Left lobe of liver (tissue), 2 donors: ENCODE measurements around the gene THSD4. TPM values are rescaled to one million over a fixed set of nuclear protein-coding genes. Genes with fewer than 3 reads are reported as not detected.
A peak's percentile ranks its signal among the peaks of the same experiment; 100 is the strongest.

Source experiments
- ATAC-seq: fragments of 200-7000 bp; cut with Tn5 transposase; one replicate; pipeline ENCODE4 v1.9.1; 2020; ENCODE audit warnings: mild to moderate bottlenecking, moderate library complexity
- DNase-seq: peaks from one replicate; pipeline ENCODE4 v3.0.0-alpha.2; 2020; ENCODE audit warnings: low spot score
- total RNA-seq: library from RNA; stranded (reverse); gene quantifications from one replicate; pipeline ENCODE4 v1.2.1, GENCODE V29; 2021
- donor health status: DM: no; HTN: no; CAD: no; lungs with moderate emphysema.
- donor health status: DM: no; HTN: yes; CAD: no.

Gene THSD4
- total RNA-seq, 1 donor from 2014 or later: 19.5 TPM

GRCh38 chr15:71468715-71469114, 353.4 kb downstream of the THSD4 start:
- DNase-seq: no peak

GRCh38 chr15:71469413-71469812, 354.1 kb downstream of the THSD4 start:
- no peak for ATAC-seq
- no peak for DNase-seq

More at GRCh38 chr15:71468715-71469114, 353.4 kb downstream of the THSD4 start:
- ATAC-seq: no peak

GRCh38 chr15:71471347-71471746, 356.1 kb downstream of the THSD4 start:
- ATAC-seq (no peak), DNase-seq (no peak)

DNA sequence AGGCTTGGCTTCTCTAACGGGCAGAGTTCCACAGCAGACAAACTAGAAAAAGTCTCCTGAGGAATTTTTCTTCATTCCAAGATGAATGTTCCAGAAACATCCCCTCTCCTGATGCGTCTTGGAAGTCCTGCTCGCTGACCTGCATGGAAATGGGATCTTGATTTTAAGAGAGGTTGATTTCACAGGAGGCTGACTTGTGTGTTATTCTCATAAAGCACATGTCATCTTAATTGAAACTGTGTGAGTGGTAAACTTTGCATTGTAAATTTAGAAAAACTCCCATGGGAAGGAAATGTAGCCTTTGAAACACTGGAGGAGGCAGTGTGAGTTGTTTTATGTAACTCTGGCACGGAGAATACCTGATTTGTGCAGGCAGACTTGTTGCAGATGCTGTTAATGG, 357.3 kb downstream of the THSD4 start:
- no peak for ATAC-seq

DNA sequence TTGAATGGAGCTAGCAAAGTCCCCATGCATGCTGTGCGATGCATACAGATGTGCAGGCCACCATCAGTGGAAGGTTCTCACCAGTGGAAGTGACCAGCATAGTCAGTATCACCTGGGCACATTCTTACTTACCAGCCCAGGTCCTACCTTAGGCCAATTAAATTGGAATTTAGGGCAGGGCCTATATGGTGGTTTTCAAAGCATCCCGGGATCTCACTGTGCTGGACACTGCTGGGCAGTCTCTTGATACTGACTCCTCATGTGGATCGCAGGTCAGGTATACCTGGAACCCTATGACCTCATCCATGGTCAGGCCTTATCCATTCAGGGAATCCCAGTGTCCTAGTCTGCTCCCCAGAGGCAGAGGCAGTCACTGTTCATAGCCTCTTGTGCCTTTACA, 358.5 kb downstream of the THSD4 start:
- no peak for ATAC-seq
- no peak for DNase-seq

More for the DNA sequence above, 357.3 kb downstream of the THSD4 start:
- no peak for DNase-seq

GRCh38 chr15:71476823-71477222, 361.6 kb downstream of the THSD4 start:
- ATAC-seq (no peak), DNase-seq (no peak)

GRCh38 chr15:71480556-71480955, 365.3 kb downstream of the THSD4 start:
- no peak for DNase-seq
- no peak for ATAC-seq

- ATAC-seq (no peak), DNase-seq (no peak)
These were observed 368.8 kb downstream of the THSD4 start for GRCh38 chr15:71484080-71484479.

GRCh38 chr15:71485094-71485693, 369.9 kb downstream of the THSD4 start:
- DNase-seq: no peak
- no peak for ATAC-seq

- no peak for ATAC-seq
These were observed 374.3 kb downstream of the THSD4 start for GRCh38 chr15:71489570-71489969.

DNA sequence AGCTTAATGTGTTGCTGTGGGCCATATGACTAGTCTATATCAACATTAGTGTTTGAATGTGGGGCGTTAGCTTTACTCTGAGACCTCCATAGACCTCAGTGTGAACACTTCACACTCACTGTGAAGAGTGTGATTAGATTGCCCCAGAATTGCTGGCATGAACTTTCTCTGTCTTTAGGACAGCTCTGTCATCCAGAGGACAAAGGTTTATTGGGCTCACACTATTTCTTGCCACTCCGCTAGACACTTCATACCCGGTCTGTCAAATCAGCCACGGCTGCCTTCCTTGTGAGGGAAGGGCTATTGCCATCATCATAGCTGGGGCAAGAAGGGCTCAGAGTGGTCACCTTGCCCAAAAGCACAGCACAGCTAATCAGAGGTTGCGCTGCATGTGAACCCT, 378.3 kb downstream of the THSD4 start:
- ATAC-seq (peak; percentile 16), DNase-seq (no peak)

More at GRCh38 chr15:71489570-71489969, 374.3 kb downstream of the THSD4 start:
- DNase-seq: no peak

DNA sequence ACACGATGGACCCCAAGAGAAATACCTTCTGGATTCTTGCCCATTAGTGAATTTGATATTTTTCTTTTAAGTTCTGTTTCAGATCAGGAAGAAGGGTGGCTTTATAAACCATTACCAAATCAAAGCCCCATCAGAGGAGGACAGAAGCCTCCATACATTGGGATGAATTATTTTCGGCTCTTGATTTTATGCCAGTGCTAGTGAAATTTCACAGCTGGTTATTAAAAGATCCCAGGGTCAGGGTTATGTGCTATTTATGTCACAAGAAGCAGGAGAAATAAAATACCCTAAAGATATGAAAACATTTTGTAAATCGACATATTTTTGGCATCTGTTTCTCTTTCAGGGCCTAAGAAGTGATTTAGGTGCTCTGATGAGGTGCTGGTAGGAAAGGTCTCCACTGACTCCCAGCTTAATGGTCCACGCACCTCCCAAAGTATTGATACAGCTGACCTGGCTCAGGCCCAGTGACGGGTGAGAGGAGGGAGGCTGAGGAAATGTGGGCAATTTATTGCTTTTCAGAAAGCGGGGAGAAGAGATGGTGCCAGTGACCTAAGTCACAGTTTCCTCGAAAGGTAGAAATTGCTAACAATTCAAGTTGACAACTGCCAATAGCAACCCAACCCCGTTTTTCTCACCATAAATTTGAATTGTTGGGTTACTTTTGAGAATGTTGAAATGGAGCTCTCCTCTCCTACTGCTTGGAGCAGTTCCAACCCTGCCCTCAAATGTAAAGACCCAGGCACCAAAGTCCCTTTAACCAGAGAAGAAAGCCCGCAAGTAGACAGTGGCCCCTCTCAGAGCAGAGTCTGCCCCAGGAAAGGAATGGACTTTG, 379.5 kb downstream of the THSD4 start:
- ATAC-seq (no peak), DNase-seq (no peak)

GRCh38 chr15:71495398-71495780, 380.1 kb downstream of the THSD4 start:
- ATAC-seq (no peak), DNase-seq (no peak)

- ATAC-seq (no peak), DNase-seq (no peak)
These were observed 381.2 kb downstream of the THSD4 start for GRCh38 chr15:71496336-71496955.

DNA sequence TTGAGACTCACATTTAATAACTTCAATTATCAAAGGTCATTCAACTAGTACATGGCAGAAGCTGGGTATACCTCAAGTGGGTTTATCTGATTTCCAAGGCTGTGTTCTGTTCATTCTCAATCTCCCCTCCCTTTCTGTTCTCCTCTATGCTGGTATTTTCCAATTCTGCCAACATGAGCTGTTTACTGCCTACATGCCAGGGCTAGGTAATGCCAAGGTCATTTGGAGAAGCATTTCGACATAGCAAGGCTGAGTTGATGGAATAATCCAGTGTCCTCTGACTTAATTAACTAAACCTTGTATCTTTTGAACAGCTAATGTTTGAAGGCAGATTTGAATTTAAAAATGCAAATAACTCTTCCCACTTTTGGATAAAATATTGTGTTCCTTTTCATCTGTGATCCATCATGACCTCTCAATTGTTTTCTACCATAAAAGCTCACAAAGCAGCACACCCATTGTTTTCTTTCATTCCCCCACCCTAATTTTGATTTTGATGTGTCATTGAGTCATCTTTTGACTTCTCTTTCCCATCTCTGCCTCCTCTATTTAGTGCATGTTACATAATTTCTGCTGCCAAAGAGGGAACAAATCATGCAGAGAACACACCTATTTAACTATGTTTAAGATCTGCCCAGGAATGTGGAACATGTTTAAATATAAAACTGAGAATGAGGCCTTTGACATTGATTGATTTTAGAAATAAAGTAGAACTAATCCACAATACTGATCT, 386.2 kb downstream of the THSD4 start:
- DNase-seq: peak; percentile 69
- ATAC-seq: peak; percentile 95

DNA sequence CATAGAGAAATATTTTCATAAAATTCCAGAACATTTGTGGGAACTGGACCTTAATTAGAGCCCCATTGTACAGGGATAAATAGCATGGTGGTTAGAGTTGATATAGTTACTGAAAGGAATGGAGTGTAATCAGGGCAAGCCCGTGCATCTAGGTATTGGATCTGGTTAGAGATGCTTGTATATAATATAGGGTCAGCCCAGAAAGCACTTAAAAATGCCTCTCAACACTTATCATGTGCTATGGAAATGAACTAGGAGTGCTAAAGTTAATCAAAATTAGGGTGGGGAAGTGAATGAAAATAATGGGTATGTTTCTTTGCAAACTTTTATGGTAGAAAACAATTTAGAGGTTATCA, 386.8 kb downstream of the THSD4 start:
- DNase-seq (no peak), ATAC-seq (no peak)

GRCh38 chr15:71505962-71506361, 390.7 kb downstream of the THSD4 start:
- DNase-seq: no peak
- ATAC-seq: no peak

DNA sequence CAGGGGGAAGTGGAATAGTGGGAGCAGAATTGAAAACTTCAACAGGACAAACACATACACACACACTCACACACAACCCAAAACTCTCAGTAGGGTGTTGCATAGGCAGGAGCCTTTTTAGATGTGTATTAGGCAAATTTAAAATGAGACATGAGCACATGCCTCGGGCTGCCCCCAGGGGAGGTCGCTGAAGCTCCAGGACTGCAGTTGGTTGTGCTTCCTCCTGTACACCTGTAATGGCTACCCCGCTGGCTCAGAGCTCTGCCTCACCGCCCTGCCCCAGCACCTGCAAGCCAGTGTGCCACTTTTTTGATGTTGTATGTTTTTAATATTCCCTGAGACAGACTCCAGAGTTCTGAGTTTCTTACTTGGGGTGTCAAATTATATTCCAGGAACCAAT, 391.7 kb downstream of the THSD4 start:
- ATAC-seq (no peak), DNase-seq (no peak)

- ATAC-seq (peak; percentile 86), DNase-seq (peak; percentile 69)
These were observed 392.9 kb downstream of the THSD4 start for GRCh38 chr15:71508081-71508682.

DNA sequence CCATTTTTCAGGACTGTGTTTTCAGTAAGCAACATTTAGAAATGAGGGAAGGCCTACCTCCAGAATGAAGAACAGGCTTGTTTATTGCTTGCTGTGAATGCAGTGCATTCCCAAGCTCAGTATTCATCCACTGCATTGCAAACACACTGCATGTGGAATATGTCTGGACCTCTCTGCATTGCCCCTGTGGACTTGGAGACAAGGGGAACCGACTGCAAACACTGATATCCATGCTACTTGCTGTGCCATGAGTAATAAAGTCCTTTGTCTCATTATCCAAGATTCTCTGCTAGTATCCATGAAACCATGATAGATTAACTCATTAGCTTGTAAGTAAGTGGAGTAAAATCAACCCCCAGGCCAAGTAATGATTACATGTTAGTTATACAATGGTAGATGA, 393.9 kb downstream of the THSD4 start:
- DNase-seq (no peak), ATAC-seq (no peak)

GRCh38 chr15:71510763-71511162, 395.5 kb downstream of the THSD4 start:
- no peak for DNase-seq
- no peak for ATAC-seq
